Embryonic facial prominence (tissue), 1 donor: Measurements from ENCODE around the gene HIP1.
"Not testable (repeated sequence)": the region's sequence is repeated elsewhere in the genome, so short reads cannot be mapped to it uniquely, and the experiment has no call there.

Experiments
- DNase-seq: peaks from one replicate; pipeline ENCODE4 v3.0.0-alpha.2; 2016; ENCODE audit errors: extremely low spot score

HIP1 gene

GRCh38 chr7:75686551-75686950, 52.2 kb downstream of the HIP1 start:
- DNase-seq, result no peak

GRCh38 chr7:75682052-75682451, 56.7 kb downstream of the HIP1 start:
- DNase-seq, result not testable (repeated sequence)

- no peak for DNase-seq
Observed at GRCh38 chr7:75679060-75679459, 59.7 kb downstream of the HIP1 start.

GRCh38 chr7:75669579-75669978, 69.2 kb downstream of the HIP1 start:
- no peak for DNase-seq

GRCh38 chr7:75667938-75668337, 70.8 kb downstream of the HIP1 start:
- DNase-seq, result no peak

GRCh38 chr7:75663302-75663907, 75.3 kb downstream of the HIP1 start:
- no peak for DNase-seq

- no peak for DNase-seq
Observed at GRCh38 chr7:75662579-75663301, 76.0 kb downstream of the HIP1 start.

GRCh38 chr7:75660566-75661215, 78.0 kb downstream of the HIP1 start:
- no peak for DNase-seq

GRCh38 chr7:75658802-75659201, 79.9 kb downstream of the HIP1 start:
- DNase-seq, result no peak

- no peak for DNase-seq
Observed at GRCh38 chr7:75658369-75658768, 80.4 kb downstream of the HIP1 start.

- DNase-seq, result no peak
Observed at GRCh38 chr7:75657866-75658265, 80.9 kb downstream of the HIP1 start.

- no peak for DNase-seq
Observed at GRCh38 chr7:75656740-75657139, 82.0 kb downstream of the HIP1 start.

- no peak for DNase-seq
Observed at GRCh38 chr7:75655536-75655935, 83.2 kb downstream of the HIP1 start.

GRCh38 chr7:75654855-75655254, 83.9 kb downstream of the HIP1 start:
- DNase-seq, result no peak

- DNase-seq, result no peak
Observed at GRCh38 chr7:75653651-75654050, 85.1 kb downstream of the HIP1 start.

- no peak for DNase-seq
Observed at GRCh38 chr7:75652788-75653187, 86.0 kb downstream of the HIP1 start.

GRCh38 chr7:75650681-75651080, 88.1 kb downstream of the HIP1 start:
- DNase-seq, result no peak

GRCh38 chr7:75650062-75650461, 88.7 kb downstream of the HIP1 start:
- no peak for DNase-seq

- no peak for DNase-seq
Observed at GRCh38 chr7:75649462-75649861, 89.3 kb downstream of the HIP1 start.

- no peak for DNase-seq
Observed at GRCh38 chr7:75647709-75648438, 90.9 kb downstream of the HIP1 start.

- no peak for DNase-seq
Observed at GRCh38 chr7:75646571-75647102, 92.1 kb downstream of the HIP1 start.

GRCh38 chr7:75645570-75645969, 93.2 kb downstream of the HIP1 start:
- DNase-seq, result no peak
